MCF 10A (cell line): ENCODE data around the gene C3orf70. TPM values are rescaled to one million over a fixed set of nuclear protein-coding genes. Genes with fewer than 3 reads are reported as not detected.

Experiments used
- Bru-seq: library from RNA; stranded (reverse); fragments of 400-500 nt; gene quantifications from one replicate; lab custom pipeline; 2021; lab: Mats Ljungman, UMichigan
- BruChase-seq, 2 experiments: library from RNA; stranded (reverse); fragments of 400-500 nt; gene quantifications; one replicate each; lab custom pipeline; 2021; lab: Mats Ljungman, UMichigan
- BruUV-seq: library from RNA; stranded (reverse); fragments of 400-500 nt; replicated peaks from 2 replicates; lab custom pipeline; 2021; lab: Mats Ljungman, UMichigan
- CTCF ChIA-PET: fragments of 300-600 bp; sonication (Branson Sonifier 250); formaldehyde crosslinking; extraction: SDS; loops from one replicate; lab custom pipeline; 2021; ENCODE audit warnings: antibody characterized with exemption, inconsistent platforms; lab: Yijun Ruan, JAX
- POLR2A ChIA-PET: fragments of 300-600, 350-650 bp; sonication (Branson Sonifier 250); formaldehyde crosslinking; extraction: SDS; loops from one replicate; lab custom pipeline; 2020; ENCODE audit warnings: antibody characterized with exemption, inconsistent platforms; lab: Yijun Ruan, JAX
- DNase-seq: peaks from one replicate; pipeline ENCODE4 v3.0.0-alpha.2; 2018; ENCODE audit not compliant: unreplicated experiment
- H3K27ac Mint-ChIP-seq: one replicate; pipeline ENCODE4 v1.8.0; 2022; ENCODE audit warnings: mild to moderate bottlenecking, low read depth, mixed read lengths; ENCODE audit not compliant: unreplicated experiment
- H3K27me3 Mint-ChIP-seq: one replicate; pipeline ENCODE4 v1.8.0; 2022; ENCODE audit warnings: mixed read lengths; ENCODE audit not compliant: insufficient read depth, unreplicated experiment
- H3K36me3 Mint-ChIP-seq: one replicate; pipeline ENCODE4 v1.8.0; 2022; ENCODE audit warnings: mild to moderate bottlenecking, moderate library complexity, mixed read lengths; ENCODE audit not compliant: insufficient read depth, unreplicated experiment
- H3K4me1 Mint-ChIP-seq: one replicate; pipeline ENCODE4 v1.8.0; 2022; ENCODE audit warnings: mixed read lengths; ENCODE audit not compliant: insufficient read depth, unreplicated experiment
- H3K4me3 Mint-ChIP-seq: one replicate; pipeline ENCODE4 v1.8.0; 2022; ENCODE audit warnings: mild to moderate bottlenecking, moderate library complexity, mixed read lengths; ENCODE audit not compliant: unreplicated experiment
- H3K9me3 Mint-ChIP-seq: one replicate; pipeline ENCODE4 v1.8.0; 2022; ENCODE audit warnings: mixed read lengths; ENCODE audit not compliant: unreplicated experiment
- intact Hi-C: fragments of 100-400 bp; cut with micrococcal nuclease; formaldehyde crosslinking; loops from 2 replicates; pipeline ENCODE4 v1.14.1; 2022
- long read RNA-seq: library from polyadenylated mRNA; stranded (forward); transcript quantifications from one replicate; pipeline ENCODE4 v2.0.0, GENCODE V29; 2022
- total RNA-seq: library from RNA; stranded (reverse); gene quantifications from 2 replicates; pipeline ENCODE4 v1.2.3, GENCODE V29; 2022
- TF ChIP-seq, protein P1 (sequence below): fragments of 200-600 bp; IDR thresholded peaks from one replicate; pipeline ENCODE4 v1.8.0; 2022; ENCODE audit warnings: antibody characterized with exemption, mild to moderate bottlenecking; ENCODE audit not compliant: unreplicated experiment

C3orf70 gene, protein sequence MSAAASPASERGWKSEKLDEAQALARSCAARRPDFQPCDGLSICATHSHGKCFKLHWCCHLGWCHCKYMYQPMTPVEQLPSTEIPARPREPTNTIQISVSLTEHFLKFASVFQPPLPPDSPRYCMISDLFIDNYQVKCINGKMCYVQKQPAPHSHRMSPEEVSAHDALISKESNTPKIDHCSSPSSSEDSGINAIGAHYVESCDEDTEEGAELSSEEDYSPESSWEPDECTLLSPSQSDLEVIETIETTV
- total RNA-seq (not detected in 2 replicates), Bru-seq, nascent RNA (not detected), BruChase-seq, experiment 1, labeled RNA remaining after a 6-hour chase (percentile 1 among the genes with signal in this experiment), BruChase-seq, experiment 2, labeled RNA remaining after a 2-hour chase (percentile 4 among the genes with signal in this experiment)
- long read RNA-seq, result 0 reads

DNA sequence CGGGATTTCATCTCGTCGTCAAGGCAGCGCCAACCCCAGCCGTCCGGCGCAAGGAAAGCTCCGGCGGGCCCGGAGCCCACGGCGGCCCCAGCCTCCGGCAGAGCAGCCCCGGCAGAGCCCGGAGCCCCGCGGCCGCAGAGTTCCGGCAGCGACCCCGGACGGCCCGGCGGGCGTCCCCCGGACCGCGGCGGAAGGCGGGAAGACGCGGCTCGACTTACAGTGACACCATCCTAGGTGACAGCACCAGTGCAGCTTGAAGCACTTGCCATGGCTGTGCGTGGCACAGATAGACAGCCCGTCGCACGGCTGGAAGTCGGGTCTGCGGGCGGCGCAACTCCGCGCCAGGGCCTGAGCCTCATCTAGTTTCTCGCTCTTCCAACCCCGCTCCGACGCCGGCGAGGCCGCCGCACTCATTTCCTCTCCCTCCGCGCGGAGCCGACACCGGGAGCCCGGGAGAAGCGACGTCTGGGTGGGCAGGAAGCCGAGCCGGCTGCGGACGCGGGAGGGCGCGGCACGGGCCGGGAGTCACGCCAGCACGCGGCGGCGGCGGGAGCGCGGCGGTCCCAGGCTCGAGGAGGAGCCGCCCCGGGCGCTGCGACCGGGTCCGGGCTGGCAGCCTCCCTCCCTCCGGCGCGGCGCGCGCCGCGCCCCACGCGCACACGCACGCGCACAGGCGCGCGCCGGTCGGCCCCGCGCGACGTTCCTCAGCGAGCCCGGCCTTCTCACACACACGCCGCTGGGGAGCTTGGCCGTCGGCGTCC is at the start of gene C3orf70:
C3orf70 (minus strand) TSS at position 651 of the 761 bp plus-strand sequence; CDS start at position 414, 237 bp downstream.
- no peak within 1 kb of the TSS for H3K4me3 Mint-ChIP-seq
- TF ChIP-seq, protein P1, sequence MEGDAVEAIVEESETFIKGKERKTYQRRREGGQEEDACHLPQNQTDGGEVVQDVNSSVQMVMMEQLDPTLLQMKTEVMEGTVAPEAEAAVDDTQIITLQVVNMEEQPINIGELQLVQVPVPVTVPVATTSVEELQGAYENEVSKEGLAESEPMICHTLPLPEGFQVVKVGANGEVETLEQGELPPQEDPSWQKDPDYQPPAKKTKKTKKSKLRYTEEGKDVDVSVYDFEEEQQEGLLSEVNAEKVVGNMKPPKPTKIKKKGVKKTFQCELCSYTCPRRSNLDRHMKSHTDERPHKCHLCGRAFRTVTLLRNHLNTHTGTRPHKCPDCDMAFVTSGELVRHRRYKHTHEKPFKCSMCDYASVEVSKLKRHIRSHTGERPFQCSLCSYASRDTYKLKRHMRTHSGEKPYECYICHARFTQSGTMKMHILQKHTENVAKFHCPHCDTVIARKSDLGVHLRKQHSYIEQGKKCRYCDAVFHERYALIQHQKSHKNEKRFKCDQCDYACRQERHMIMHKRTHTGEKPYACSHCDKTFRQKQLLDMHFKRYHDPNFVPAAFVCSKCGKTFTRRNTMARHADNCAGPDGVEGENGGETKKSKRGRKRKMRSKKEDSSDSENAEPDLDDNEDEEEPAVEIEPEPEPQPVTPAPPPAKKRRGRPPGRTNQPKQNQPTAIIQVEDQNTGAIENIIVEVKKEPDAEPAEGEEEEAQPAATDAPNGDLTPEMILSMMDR, result no peak
- DNase-seq, result peak; percentile 12
- H3K4me1 Mint-ChIP-seq, result no peaks in the 10 kb centered on the region
- no peaks in the 10 kb centered on the region for H3K36me3 Mint-ChIP-seq
- peaks cover 17% of the 10 kb centered on the region for H3K27me3 Mint-ChIP-seq
- POLR2A ChIA-PET, result no interaction called here
- intact Hi-C loops, result no loop called here
- no peak within 1 kb of the TSS for H3K27ac Mint-ChIP-seq
- CTCF ChIA-PET, result interaction anchor here (1.0 kb wide), 1 partner anchor 161 kb away, joined by 3 read pairs; no protein-coding TSS in a partner anchor
- BruUV-seq, result no TSS peak
- no peaks in the 10 kb centered on the region for H3K9me3 Mint-ChIP-seq

DNA sequence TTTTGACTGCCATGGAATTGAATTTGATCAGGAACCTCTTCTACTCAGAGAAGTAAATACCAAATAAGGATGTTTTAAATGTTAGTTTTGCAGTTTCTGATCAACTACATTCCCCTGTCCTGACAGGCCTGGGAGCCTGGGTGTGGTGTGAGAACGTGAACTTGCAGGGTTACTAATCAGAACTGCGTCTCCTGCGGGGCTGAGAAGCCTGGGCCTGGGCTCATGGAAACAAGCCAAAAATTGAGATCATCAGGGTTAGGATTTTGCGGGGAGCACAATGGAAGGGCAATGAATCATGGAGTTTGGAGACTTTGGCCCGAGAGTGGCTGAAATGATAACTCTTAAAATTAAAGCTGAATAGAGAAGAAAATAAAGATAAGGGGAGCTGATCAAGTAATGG is 47.8 kb upstream of the C3orf70 start:
- H3K4me3 Mint-ChIP-seq, result no peak overlapping the region
- no TSS peak for BruUV-seq
- peaks cover 22% of the 10 kb centered on the region for H3K36me3 Mint-ChIP-seq
- peak; percentile 76 for DNase-seq
- TF ChIP-seq, protein P1, result no peak
- peaks cover 14% of the 10 kb centered on the region for H3K4me1 Mint-ChIP-seq
- POLR2A ChIA-PET, result interaction anchor here (0.6 to 0.7 kb wide), 2 partner anchors 38 to 260 kb away, joined by 3 read pairs; no protein-coding TSS in a partner anchor
- H3K27ac Mint-ChIP-seq, result peak overlapping the region; percentile 49
- peaks cover 10% of the 10 kb centered on the region for H3K9me3 Mint-ChIP-seq
- intact Hi-C loops, result no loop called here
- CTCF ChIA-PET, result interaction anchor here (0.6 to 1.6 kb wide), 2 partner anchors 11 to 79 kb away, joined by 3 to 8 read pairs; no protein-coding TSS in a partner anchor
- no peaks in the 10 kb centered on the region for H3K27me3 Mint-ChIP-seq

DNA sequence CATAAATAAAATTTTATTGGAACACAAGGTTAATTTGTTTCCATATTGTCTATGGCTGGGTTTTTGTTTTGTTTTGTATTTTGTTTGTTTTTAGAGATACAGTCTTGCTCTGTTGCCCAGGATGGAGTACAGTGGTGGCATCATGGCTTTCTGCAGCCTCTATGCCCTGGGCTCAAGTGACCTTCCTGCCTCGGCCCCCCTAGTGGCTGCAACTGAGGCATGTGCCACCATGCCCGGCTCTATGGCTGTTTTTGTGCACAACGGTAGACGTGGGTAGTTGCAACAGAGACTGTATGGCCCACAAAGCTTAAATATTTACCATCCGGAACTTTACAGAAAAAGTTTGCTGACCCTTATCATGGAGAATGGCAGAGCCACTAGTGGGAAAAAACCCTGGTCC is 46.8 kb upstream of the C3orf70 start:
- BruUV-seq, result no TSS peak

More for the DNA sequence above, 46.8 kb upstream of the C3orf70 start:
- ChIA-PET POLR2A (interaction anchor here (0.7 to 1.1 kb wide), 2 partner anchors 21 to 1185 kb away, joined by 3 read pairs; no protein-coding TSS in a partner anchor), CTCF (no interaction called here)
- H3K4me3 Mint-ChIP-seq, result no peak overlapping the region
- DNase-seq, result no peak
- H3K36me3 Mint-ChIP-seq, result peaks cover 22% of the 10 kb centered on the region
- intact Hi-C loops, result no loop called here
- peaks cover 10% of the 10 kb centered on the region for H3K9me3 Mint-ChIP-seq
- H3K4me1 Mint-ChIP-seq, result peaks cover 14% of the 10 kb centered on the region
- no peak overlapping the region for H3K27ac Mint-ChIP-seq
- TF ChIP-seq, protein P1, result no peak
- no peaks in the 10 kb centered on the region for H3K27me3 Mint-ChIP-seq
